Measurements from ENCODE around the gene METTL2B.
"Not testable (repeated sequence)": the region's sequence is repeated elsewhere in the genome, so short reads cannot be mapped to it uniquely, and the experiment has no call there.

The METTL2B gene

DNA sequence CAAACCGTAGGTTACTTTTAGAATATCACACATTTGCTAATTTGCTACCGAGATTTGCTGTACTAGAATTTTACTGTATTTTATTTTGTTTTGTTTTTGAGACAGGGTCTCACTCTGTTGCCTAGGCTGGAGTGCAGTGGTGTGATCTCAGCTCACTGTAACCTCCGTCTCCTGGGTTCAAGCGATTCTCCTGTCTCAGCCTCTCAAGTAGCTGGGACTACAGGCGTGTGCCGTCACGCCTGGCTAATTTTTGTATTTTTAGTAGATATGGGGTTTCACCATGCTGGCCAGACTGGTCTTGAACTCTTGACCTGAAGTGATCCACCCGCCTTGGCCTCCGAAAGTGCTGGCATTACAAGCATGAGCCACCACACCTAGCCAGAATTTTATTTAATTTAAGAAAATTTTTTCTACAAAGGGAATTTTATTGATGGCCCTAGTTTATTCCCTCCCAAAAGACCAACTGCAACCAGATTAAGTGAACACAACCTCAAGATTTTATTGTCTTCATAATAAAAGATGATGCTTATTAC is 69.8 kb downstream of the METTL2B start:
- not testable (repeated sequence) for H3K4me3 ChIP-seq (ENCODE audit: low read length)

DNA sequence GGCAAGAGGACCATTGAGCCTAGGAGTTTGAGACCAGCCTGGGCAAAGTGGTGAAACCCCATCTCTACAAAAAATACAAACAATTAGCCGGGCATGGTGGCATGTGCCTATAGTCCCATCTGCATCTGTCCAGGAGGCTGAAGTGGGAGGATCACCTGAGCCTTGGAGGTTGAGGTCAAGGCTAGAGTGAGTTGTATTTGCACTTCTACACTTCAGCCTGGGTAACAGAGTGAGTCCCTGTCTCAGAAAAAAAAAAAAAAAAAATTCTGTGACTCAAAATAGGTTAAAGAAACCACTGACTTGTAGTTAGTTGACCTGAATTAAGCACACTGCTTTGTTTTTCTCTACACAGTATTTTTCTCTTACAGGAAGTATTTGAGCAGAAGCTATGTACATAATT is 74.4 kb downstream of the METTL2B start:
- no peak for TF ChIP-seq ZNF274 (IDR thresholded peaks at IDR 0.05; ENCODE audit: low read depth, low read length)
- no peak overlapping the region for H3K4me3 ChIP-seq (ENCODE audit: low read length)

GRCh38 chr7:128554394-128554793 is 77.8 kb downstream of the METTL2B start:
- H3K4me3 ChIP-seq (ENCODE audit: low read length) = not testable (repeated sequence)
